Activated naive CD8-positive, alpha-beta T cell treated with anti-CD3 and anti-CD28 coated beads for 36 hours (primary cell): Measurements from ENCODE around the gene EPB41L1. TPM values are rescaled to one million over a fixed set of nuclear protein-coding genes. Genes with fewer than 3 reads are reported as not detected.
A peak's percentile ranks its signal among the peaks of the same experiment; 100 is the strongest.

ENCODE experiments used
- DNase-seq: peaks from one replicate; pipeline ENCODE4 v3.0.0; 2021
- H3K27ac Mint-ChIP-seq: one replicate; pipeline ENCODE4 v1.8.0; 2022; ENCODE audit warnings: mild to moderate bottlenecking, moderate library complexity, mixed read lengths
- H3K27me3 Mint-ChIP-seq: one replicate; pipeline ENCODE4 v1.8.0; 2022; ENCODE audit warnings: mild to moderate bottlenecking, mixed read lengths
- H3K36me3 Mint-ChIP-seq: one replicate; pipeline ENCODE4 v1.8.0; 2021; ENCODE audit warnings: mild to moderate bottlenecking, mixed read lengths
- H3K4me1 Mint-ChIP-seq: one replicate; pipeline ENCODE4 v1.8.0; 2021; ENCODE audit warnings: mixed read lengths
- H3K4me3 Mint-ChIP-seq: one replicate; pipeline ENCODE4 v1.8.0; 2022; ENCODE audit warnings: mild to moderate bottlenecking, moderate library complexity, mixed read lengths
- H3K9me3 Mint-ChIP-seq: one replicate; pipeline ENCODE4 v1.8.0; 2022; ENCODE audit warnings: mixed read lengths
- total RNA-seq, 2 experiments: library from RNA; stranded (reverse); gene quantifications; one replicate each; pipeline ENCODE4 v1.2.3, GENCODE V29; 2021

The EPB41L1 gene
- total RNA-seq, 2 experiments from 2014 or later = 0.84 to 0.99 TPM

DNA sequence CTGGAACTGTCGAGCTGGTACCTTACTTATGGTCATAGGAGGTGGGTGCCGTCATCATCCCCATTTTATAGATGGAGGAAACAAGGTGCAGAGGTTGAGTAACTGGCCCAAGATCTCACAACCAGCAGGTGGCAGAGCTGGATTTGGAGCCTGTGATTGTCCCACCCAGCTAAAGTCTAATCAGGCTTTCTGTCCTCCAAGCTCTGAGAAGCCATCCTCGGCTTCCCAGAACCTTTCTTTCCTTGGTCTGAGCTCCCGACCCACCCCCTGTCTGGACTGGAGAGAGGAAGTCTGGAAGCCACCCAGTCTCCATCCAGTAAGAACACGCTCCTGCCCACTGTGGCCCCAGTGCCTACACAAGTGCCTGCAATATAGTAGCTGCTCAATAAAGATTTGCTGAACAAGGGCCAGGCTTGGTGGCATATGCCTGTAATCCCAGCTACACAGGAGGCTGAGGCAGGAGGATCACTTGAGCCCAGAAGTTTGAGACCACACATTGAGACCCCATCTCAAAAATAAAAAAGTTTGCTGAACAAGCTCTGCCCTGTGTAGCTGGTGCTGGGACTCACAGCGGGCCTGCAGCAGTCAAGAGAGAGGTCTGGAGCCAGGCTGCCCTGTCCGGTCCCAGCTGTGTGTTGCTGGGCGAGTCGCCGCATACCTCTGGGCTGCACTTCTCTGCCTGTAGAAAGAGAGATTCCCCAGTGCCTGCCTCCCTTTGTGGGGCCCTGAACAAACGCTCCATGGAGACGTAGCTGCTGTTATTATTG is 119.1 kb downstream of the EPB41L1 start:
- no peak overlapping the region for H3K4me3 Mint-ChIP-seq
- H3K27ac Mint-ChIP-seq = no peak overlapping the region
- H3K4me1 Mint-ChIP-seq = no peaks in the 10 kb centered on the region
- H3K27me3 Mint-ChIP-seq = peaks cover 8% of the 10 kb centered on the region
- DNase-seq = peak; percentile 6
- no peaks in the 10 kb centered on the region for H3K36me3 Mint-ChIP-seq
- no peaks in the 10 kb centered on the region for H3K9me3 Mint-ChIP-seq

DNA sequence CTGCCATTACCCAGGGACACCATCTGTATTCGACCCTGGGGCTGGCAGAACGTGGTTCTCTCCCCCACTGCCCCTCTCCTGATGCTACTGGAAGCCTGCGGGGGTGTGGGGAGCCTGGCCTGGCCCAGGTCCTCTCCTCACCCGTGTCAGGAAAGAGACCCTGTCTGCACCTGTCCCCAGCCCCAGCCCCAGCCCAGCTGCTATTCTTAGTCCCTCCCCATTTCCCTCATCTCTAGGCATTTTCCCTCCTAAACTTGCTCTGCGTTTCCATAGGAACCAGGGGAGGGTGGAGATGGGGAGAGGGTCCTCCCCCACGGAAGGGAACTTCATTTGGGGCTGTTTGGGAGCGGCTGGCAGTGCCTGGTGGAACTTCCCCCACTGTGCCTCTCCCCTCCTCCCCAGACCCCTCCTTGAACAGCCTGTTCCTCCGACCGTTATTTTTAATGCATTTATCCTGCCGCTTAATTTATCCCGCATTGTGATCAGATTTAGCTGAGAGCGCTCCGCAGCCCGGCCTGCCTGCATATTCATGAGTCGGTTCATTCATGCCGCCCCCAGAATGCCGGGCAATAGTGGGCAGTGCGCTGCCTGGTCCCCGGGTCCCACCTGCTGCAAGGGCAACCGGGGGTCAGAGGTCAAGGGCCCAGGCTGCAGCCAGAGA is 119.8 kb downstream of the EPB41L1 start:
- no peaks in the 10 kb centered on the region for H3K36me3 Mint-ChIP-seq
- DNase-seq = no peak
- peaks cover 8% of the 10 kb centered on the region for H3K27me3 Mint-ChIP-seq
- H3K27ac Mint-ChIP-seq = no peak overlapping the region
- no peaks in the 10 kb centered on the region for H3K9me3 Mint-ChIP-seq
- H3K4me1 Mint-ChIP-seq = no peaks in the 10 kb centered on the region
- no peak overlapping the region for H3K4me3 Mint-ChIP-seq

DNA sequence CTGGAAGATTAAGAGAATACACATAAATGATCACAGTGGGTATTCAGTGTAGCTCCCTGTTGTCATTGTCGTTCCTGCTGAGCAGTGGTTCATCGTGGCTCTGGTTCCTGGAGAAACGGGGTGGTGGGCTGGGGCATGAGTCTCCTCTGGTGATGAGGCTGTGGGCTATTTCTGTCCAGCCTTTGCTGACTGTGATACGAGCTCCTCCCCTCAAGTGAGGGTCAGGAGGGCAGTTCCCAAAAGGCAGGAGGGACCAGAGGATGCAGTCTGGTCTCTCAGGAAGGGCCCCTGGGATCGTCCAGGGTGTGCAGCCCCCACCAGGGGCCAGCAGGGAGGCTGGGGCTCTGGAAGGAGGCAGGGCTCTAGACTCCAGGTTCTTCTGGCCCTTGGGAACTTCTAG is 120.5 kb downstream of the EPB41L1 start:
- H3K36me3 Mint-ChIP-seq = no peaks in the 10 kb centered on the region
- DNase-seq = no peak
- H3K9me3 Mint-ChIP-seq = no peaks in the 10 kb centered on the region
- no peaks in the 10 kb centered on the region for H3K4me1 Mint-ChIP-seq
- no peak overlapping the region for H3K27ac Mint-ChIP-seq
- H3K27me3 Mint-ChIP-seq = peaks cover 8% of the 10 kb centered on the region
- no peak overlapping the region for H3K4me3 Mint-ChIP-seq

DNA sequence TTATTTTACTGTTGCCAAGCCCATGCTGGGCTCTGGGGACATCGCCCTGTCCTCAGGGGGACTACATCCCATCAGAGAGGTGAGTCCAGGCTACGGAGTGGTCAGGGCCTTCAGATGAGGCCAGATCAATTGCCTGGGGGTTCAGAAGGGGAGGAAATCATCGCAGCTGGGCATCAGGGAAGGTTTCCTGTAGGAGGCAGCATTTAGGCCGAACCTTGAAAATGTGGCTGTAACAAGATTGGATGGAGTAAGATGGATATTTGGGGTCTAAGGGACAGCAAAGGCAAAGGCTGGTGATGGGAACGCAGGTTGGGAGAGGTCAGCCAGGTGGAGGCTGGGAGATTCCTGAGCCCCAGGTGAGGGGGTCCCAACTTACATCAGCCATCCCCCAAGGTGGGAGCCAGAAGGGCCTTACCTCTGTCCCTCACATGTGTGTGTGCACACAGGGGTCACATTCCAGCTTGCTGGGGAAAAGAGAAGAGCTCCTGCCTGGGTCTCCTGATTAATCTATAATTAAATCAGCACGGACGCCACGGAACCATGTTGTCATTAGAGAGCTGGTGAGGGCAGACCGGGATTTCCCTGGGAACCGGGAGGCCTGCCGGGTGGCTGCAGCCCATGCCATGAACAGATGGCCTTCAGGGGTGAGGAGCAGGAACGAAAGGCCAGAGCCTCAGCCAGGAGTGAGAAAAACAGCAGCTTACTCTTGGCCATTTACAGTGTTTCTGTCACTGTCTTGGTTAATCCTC is 121.1 kb downstream of the EPB41L1 start:
- H3K27me3 Mint-ChIP-seq = peaks cover 8% of the 10 kb centered on the region
- H3K9me3 Mint-ChIP-seq = no peaks in the 10 kb centered on the region
- H3K4me3 Mint-ChIP-seq = no peak overlapping the region
- no peak for DNase-seq
- no peak overlapping the region for H3K27ac Mint-ChIP-seq
- no peaks in the 10 kb centered on the region for H3K36me3 Mint-ChIP-seq
- H3K4me1 Mint-ChIP-seq = no peaks in the 10 kb centered on the region

DNA sequence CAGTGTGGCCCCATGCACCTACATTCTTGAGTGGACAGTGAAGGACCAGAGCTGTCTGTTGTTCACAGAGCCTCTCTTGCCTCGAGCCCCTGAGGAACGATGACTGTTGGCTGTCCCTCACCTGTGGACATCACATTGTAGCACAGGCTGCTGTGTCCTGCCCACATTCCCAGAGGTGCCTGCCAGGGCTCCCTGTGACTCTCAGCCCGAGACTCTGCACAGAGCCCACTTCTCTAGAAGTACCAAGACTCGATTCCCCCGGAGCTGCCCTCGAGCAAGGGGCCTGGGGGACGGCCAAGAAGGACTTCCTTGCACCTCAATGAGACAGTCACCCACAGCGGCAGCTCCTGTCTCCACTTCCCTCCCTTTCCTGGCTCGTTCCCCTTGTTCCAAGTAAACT is 123.0 kb downstream of the EPB41L1 start:
- Mint-ChIP-seq H3K9me3 (no peaks in the 10 kb centered on the region), H3K27me3 (peaks cover 14% of the 10 kb centered on the region), H3K4me3 (no peak overlapping the region), H3K4me1 (no peaks in the 10 kb centered on the region), H3K36me3 (no peaks in the 10 kb centered on the region), H3K27ac (no peak overlapping the region)
- no peak for DNase-seq

DNA sequence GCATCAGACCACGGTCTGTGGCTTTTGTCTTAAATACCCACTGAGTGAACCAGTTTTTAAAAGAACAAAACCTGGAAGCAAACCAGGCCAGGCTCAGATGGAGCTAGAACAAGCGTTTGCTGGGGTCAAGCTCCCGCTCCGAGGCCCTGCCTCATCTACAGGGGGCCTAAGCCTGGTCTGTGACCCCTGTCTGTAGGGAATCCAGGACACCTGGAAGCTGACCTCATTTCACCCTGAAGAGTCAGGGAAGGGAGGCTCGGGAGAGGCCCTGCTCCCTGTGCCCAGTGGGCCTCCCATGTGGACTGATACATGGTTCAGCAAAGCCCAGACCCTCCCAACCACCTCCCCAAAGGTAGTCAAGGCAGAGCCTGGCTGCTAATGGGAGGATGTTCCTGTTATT is 124.8 kb downstream of the EPB41L1 start:
- H3K27ac Mint-ChIP-seq = no peak overlapping the region
- H3K4me3 Mint-ChIP-seq = no peak overlapping the region
- no peaks in the 10 kb centered on the region for H3K9me3 Mint-ChIP-seq
- no peaks in the 10 kb centered on the region for H3K36me3 Mint-ChIP-seq
- peaks cover 9% of the 10 kb centered on the region for H3K27me3 Mint-ChIP-seq
- H3K4me1 Mint-ChIP-seq = no peaks in the 10 kb centered on the region
- DNase-seq = no peak

DNA sequence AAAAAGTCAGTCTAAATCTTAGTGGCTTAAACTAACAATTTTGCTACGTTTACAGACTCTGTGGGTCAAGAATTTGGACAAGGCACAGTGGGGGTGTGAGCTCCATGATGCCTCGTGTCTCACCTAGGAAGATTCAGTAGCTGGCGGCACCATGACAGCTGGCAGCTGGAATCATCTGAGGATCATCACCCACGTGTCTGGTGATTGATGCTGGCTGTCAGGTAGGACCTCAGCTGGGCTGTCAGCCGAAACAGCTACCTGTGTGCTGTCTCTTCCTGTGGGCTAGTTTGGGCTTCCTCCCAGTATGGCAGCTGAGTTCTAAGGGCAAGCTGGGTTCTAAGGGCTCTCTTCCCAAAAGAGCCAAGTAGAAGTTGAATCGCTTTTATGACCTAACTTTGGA is 125.2 kb downstream of the EPB41L1 start:
- Mint-ChIP-seq H3K27me3 (peaks cover 9% of the 10 kb centered on the region), H3K36me3 (no peaks in the 10 kb centered on the region), H3K9me3 (no peaks in the 10 kb centered on the region), H3K4me3 (no peak overlapping the region), H3K4me1 (no peaks in the 10 kb centered on the region), H3K27ac (no peak overlapping the region)
- no peak for DNase-seq

DNA sequence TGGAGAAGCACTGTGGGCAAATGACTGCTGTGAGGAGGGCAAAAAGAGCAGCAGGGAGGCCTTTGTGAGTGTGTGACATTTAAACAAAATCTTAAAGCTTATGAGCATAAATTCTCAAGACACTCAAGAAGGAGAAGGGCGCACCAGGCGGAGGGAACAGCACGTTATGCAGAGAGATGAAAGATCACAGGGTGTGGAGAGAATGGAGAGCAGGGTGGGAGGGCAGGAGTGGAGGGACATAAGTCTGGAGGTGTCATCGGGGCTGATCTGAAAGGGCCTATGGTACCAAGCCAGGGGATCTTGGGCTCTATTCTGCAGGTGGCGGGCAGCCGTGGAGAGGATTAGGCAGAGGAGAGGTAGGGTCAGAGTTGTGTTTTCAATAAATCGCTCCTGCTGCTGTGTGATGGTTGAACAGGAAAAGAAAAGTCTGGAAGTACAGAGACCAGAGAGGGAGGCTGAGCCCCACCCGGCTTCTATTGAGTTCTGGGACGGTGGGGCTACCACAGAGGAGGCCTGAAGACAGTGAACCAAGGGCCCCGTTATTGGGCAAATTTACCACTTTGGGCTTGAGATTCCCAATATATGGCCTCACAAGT is 127.3 kb downstream of the EPB41L1 start:
- DNase-seq = no peak
- H3K9me3 Mint-ChIP-seq = no peaks in the 10 kb centered on the region
- no peaks in the 10 kb centered on the region for H3K36me3 Mint-ChIP-seq
- no peak overlapping the region for H3K27ac Mint-ChIP-seq
- H3K4me1 Mint-ChIP-seq = no peaks in the 10 kb centered on the region
- no peak overlapping the region for H3K4me3 Mint-ChIP-seq
- H3K27me3 Mint-ChIP-seq = peaks cover 16% of the 10 kb centered on the region

Other genes starting within 250 kb of the EPB41L1 start
- 10 to 100 TPM; 47.4 to 47.8 TPM for gene SCAND1, start 200.2 kb upstream of the EPB41L1 start, total RNA-seq
- 1 to 10 TPM; 3.6 to 3.8 TPM for gene CNBD2, start 186.2 kb upstream of the EPB41L1 start, total RNA-seq
- gene AAR2, start 81.7 kb downstream of the EPB41L1 start, total RNA-seq = 10 to 100 TPM; 30.0 to 30.5 TPM
- gene DLGAP4, start 151.6 kb downstream of the EPB41L1 start, total RNA-seq = 10 to 100 TPM; 10.5 to 14.6 TPM